WTC11 (cell line): ENCODE measurements around the gene LITAFD. TPM values are rescaled to one million over a fixed set of nuclear protein-coding genes. Genes with fewer than 3 reads are reported as not detected.
"Not testable (repeated sequence)": the region's sequence is repeated elsewhere in the genome, so short reads cannot be mapped to it uniquely, and the experiment has no call there.

Source experiments
- ATAC-seq: fragments of 200-7000 bp; cut with Tn5 transposase; 2 replicates; pipeline ENCODE4 v1.10.0; 2021; ENCODE audit warnings: mild to moderate bottlenecking, moderate library complexity
- CTCF ChIA-PET: fragments of 300-600 bp; sonication (Branson Sonifier 250); formaldehyde crosslinking; loops from one replicate; lab custom pipeline; 2021; ENCODE audit warnings: antibody characterized with exemption; lab: Charles Lee
- POLR2A ChIA-PET: fragments of 350-600 bp; sonication (Branson Sonifier 250); formaldehyde crosslinking; loops from one replicate; lab custom pipeline; 2021; ENCODE audit warnings: antibody characterized with exemption; lab: Charles Lee
- DNase-seq: peaks from one replicate; pipeline ENCODE4 v3.0.0; 2021; ENCODE audit warnings: low spot score
- H3K27ac Mint-ChIP-seq: 2 replicates; pipeline ENCODE4 v1.8.0; 2021; ENCODE audit warnings: mixed read lengths
- H3K27me3 Mint-ChIP-seq: 2 replicates; pipeline ENCODE4 v1.8.0; 2021; ENCODE audit warnings: low read depth, mild to moderate bottlenecking, moderate library complexity, mixed read lengths
- H3K36me3 Mint-ChIP-seq: 2 replicates; pipeline ENCODE4 v1.8.0; 2021; ENCODE audit warnings: mixed read lengths
- H3K4me1 Mint-ChIP-seq: 2 replicates; pipeline ENCODE4 v1.8.0; 2022; ENCODE audit warnings: mixed read lengths
- H3K4me3 Mint-ChIP-seq: 2 replicates; pipeline ENCODE4 v1.8.0; 2021; ENCODE audit warnings: mild to moderate bottlenecking, moderate library complexity, mixed read lengths
- H3K9me3 Mint-ChIP-seq: 2 replicates; pipeline ENCODE4 v1.8.0; 2021; ENCODE audit warnings: mixed read lengths
- ESRRA ChIP-seq: sonication (generic); formaldehyde crosslinking; IDR thresholded peaks from 2 replicates; pipeline ENCODE4 v1.8.1; 2022; ENCODE audit warnings: mild to moderate bottlenecking, missing genetic modification reagents, borderline replicate concordance
- FOXP1 ChIP-seq: sonication (generic); formaldehyde crosslinking; IDR thresholded peaks from 2 replicates; pipeline ENCODE4 v1.8.0; 2022; ENCODE audit warnings: missing genetic modification reagents, mild to moderate bottlenecking, moderate library complexity, borderline replicate concordance
- GRHL2 ChIP-seq: fragments of 250-450 bp; sonication (Bioruptor Pico); IDR thresholded peaks from 2 replicates; pipeline ENCODE4 v1.8.0; 2022; ENCODE audit warnings: mild to moderate bottlenecking, moderate library complexity; ENCODE audit not compliant: insufficient replicate concordance, severe bottlenecking
- GTF2I ChIP-seq: fragments of 250-450 bp; sonication (Bioruptor Pico); conservative IDR thresholded peaks from 2 replicates; pipeline ENCODE4 v1.4.0; 2021; ENCODE audit warnings: mild to moderate bottlenecking
- HMGA2 ChIP-seq: fragments of 250-450 bp; sonication (Bioruptor Pico); IDR thresholded peaks from 2 replicates; pipeline ENCODE4 v1.4.0; 2021; ENCODE audit warnings: mild to moderate bottlenecking, moderate library complexity
- KAT7 ChIP-seq: sonication (generic); formaldehyde crosslinking; IDR thresholded peaks from 2 replicates; pipeline ENCODE4 v1.8.1; 2023; ENCODE audit warnings: missing genetic modification reagents, mild to moderate bottlenecking, borderline replicate concordance
- MYBL2 ChIP-seq: sonication (generic); formaldehyde crosslinking; IDR thresholded peaks from 2 replicates; pipeline ENCODE4 v1.8.1; 2023; ENCODE audit warnings: mild to moderate bottlenecking, moderate library complexity, missing genetic modification reagents
- NFYB ChIP-seq: sonication (generic); formaldehyde crosslinking; conservative IDR thresholded peaks from 2 replicates; pipeline ENCODE4 v1.8.0; 2022; ENCODE audit warnings: low read depth, missing genetic modification reagents
- OVOL2 ChIP-seq: fragments of 250-450 bp; sonication (Bioruptor Pico); IDR thresholded peaks from 2 replicates; pipeline ENCODE4 v1.9.0; 2021; ENCODE audit warnings: mild to moderate bottlenecking, borderline replicate concordance
- RELA ChIP-seq: sonication (generic); formaldehyde crosslinking; IDR thresholded peaks from 2 replicates; pipeline ENCODE4 v1.8.1; 2022; ENCODE audit warnings: missing genetic modification reagents, mild to moderate bottlenecking, borderline replicate concordance
- SMAD4 ChIP-seq: sonication (generic); formaldehyde crosslinking; IDR thresholded peaks from 2 replicates; pipeline ENCODE4 v1.8.0; 2022; ENCODE audit warnings: mild to moderate bottlenecking, missing genetic modification reagents
- TP53 ChIP-seq: sonication (generic); formaldehyde crosslinking; IDR thresholded peaks from 2 replicates; pipeline ENCODE4 v1.8.1; 2023; ENCODE audit warnings: mild to moderate bottlenecking, missing genetic modification reagents
- ZMAT4 ChIP-seq: fragments of 250-450 bp; sonication (Bioruptor Pico); IDR thresholded peaks from 2 replicates; pipeline ENCODE4 v1.9.0; 2021; ENCODE audit warnings: mild to moderate bottlenecking
- ZNF138 ChIP-seq: sonication (generic); formaldehyde crosslinking; conservative IDR thresholded peaks from 2 replicates; pipeline ENCODE4 v1.8.1; 2022; ENCODE audit warnings: mild to moderate bottlenecking, moderate library complexity, missing genetic modification reagents
- ZNF396 ChIP-seq: fragments of 250-450 bp; sonication (Bioruptor Pico); IDR thresholded peaks from 2 replicates; pipeline ENCODE4 v1.8.0; 2021; ENCODE audit warnings: mild to moderate bottlenecking, moderate library complexity, borderline replicate concordance
- ZNF532 ChIP-seq: fragments of 250-450 bp; sonication (Bioruptor Pico); IDR thresholded peaks from 2 replicates; pipeline ENCODE4 v1.9.0; 2021; ENCODE audit warnings: mild to moderate bottlenecking, borderline replicate concordance
- ZNF671 ChIP-seq: fragments of 250-450 bp; sonication (Bioruptor Pico); IDR thresholded peaks from 2 replicates; pipeline ENCODE4 v1.8.0; 2021; ENCODE audit warnings: mild to moderate bottlenecking
- total RNA-seq: library from RNA; stranded (reverse); gene quantifications from 3 replicates; pipeline ENCODE4 v1.2.3, GENCODE V29; 2021
- TF ChIP-seq, protein P1 (sequence below): sonication (generic); formaldehyde crosslinking; IDR thresholded peaks from 2 replicates; pipeline ENCODE4 v1.8.0; 2023; ENCODE audit warnings: mild to moderate bottlenecking, missing genetic modification reagents

The LITAFD gene
- total RNA-seq, 1 experiment from 2014 or later: not detected

GRCh38 chr16:8874388-8874787 lies 7.8 kb upstream of the LITAFD start:
- no peaks in the 10 kb centered on the region for H3K9me3 Mint-ChIP-seq
- POLR2A ChIA-PET: interaction anchor here (0.7 kb wide), 1 partner anchor 41 kb away, joined by 4 read pairs; no protein-coding TSS in a partner anchor
- H3K36me3 Mint-ChIP-seq: no peaks in the 10 kb centered on the region
- H3K27ac Mint-ChIP-seq: no peak overlapping the region
- CTCF ChIA-PET: interaction anchor here (1.2 to 2.2 kb wide), 10 partner anchors 9 to 260 kb away, joined by 3 to 10 read pairs (median 6); no protein-coding TSS in a partner anchor
- no peaks in the 10 kb centered on the region for H3K27me3 Mint-ChIP-seq
- no peak for DNase-seq
- peaks cover 19% of the 10 kb centered on the region for H3K4me1 Mint-ChIP-seq
- TF ChIP-seq ESRRA (CRISPR knock-in tag) (no peak), SMAD4 (CRISPR knock-in tag) (no peak), FOXP1 (CRISPR knock-in tag) (no peak), ZNF396 (CRISPR knock-in tag) (no peak), MYBL2 (CRISPR knock-in tag) (no peak), GRHL2 (no peak), HMGA2 (CRISPR knock-in tag) (no peak), KAT7 (CRISPR knock-in tag) (no peak), ZNF138 (CRISPR knock-in tag) (no peak), ZMAT4 (CRISPR knock-in tag) (no peak)
- TF ChIP-seq, protein P1, sequence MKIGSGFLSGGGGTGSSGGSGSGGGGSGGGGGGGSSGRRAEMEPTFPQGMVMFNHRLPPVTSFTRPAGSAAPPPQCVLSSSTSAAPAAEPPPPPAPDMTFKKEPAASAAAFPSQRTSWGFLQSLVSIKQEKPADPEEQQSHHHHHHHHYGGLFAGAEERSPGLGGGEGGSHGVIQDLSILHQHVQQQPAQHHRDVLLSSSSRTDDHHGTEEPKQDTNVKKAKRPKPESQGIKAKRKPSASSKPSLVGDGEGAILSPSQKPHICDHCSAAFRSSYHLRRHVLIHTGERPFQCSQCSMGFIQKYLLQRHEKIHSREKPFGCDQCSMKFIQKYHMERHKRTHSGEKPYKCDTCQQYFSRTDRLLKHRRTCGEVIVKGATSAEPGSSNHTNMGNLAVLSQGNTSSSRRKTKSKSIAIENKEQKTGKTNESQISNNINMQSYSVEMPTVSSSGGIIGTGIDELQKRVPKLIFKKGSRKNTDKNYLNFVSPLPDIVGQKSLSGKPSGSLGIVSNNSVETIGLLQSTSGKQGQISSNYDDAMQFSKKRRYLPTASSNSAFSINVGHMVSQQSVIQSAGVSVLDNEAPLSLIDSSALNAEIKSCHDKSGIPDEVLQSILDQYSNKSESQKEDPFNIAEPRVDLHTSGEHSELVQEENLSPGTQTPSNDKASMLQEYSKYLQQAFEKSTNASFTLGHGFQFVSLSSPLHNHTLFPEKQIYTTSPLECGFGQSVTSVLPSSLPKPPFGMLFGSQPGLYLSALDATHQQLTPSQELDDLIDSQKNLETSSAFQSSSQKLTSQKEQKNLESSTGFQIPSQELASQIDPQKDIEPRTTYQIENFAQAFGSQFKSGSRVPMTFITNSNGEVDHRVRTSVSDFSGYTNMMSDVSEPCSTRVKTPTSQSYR: no peak
- TF ChIP-seq, all 79 proteins: peak for 0
- ATAC-seq: no peak
- H3K4me3 Mint-ChIP-seq: no peak overlapping the region

DNA sequence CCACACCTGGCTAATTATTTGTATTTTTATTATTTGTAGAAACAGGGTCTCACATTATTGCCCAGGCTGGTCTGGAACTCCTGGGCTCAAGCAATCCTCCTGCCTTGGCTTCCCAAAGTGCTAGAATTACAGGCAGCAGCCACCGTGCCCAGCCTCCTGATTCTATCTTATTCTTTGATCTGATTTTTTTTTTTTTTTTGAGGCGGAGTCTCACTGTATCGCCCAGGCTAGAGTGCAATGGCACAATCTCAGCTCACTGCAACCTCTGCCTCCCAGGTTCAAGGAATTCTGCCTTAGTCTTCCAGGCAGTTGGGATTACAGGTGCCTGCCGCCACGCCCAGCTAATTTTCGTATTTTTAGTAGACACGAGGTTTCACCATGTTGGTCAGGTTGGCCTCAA lies 6.8 kb upstream of the LITAFD start:
- H3K9me3 Mint-ChIP-seq, DNase-seq, H3K27ac Mint-ChIP-seq, POLR2A ChIA-PET, ATAC-seq, H3K36me3 Mint-ChIP-seq, H3K4me3 Mint-ChIP-seq, H3K27me3 Mint-ChIP-seq: not testable (repeated sequence)
- peaks cover 19% of the 10 kb centered on the region for H3K4me1 Mint-ChIP-seq
- CTCF ChIA-PET: interaction anchor here (2.1 to 2.2 kb wide), 2 partner anchors 10 kb away, joined by 9 to 10 read pairs; no protein-coding TSS in a partner anchor

DNA sequence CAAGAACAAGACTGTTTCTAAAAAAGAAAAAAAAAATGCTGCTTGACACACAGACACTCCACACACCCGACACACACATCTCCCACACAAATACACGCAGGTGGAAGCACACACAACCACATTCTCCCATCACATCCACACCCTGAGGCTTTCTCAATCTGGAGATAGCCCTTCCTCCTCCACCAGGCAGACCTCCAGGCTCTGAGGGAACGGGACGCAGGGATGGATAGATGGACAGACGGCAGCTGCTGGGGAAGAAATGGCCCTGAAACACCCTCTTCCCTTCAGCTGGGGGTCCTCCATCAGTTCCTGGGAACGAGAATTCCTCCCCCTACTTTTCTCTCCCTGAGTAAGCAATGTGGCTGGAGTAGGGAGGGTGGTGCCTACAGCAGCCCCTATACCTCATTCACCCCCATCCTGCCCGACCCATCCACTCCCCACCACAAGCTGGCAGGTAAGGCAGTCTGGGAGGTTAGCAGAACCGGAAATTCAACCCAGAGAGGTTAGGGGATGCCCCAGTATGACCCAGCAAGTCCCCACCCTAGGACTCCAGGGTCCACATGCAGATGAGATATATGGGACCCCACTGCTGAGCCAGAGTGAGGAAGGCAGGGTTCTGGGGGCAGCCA lies 4.1 kb upstream of the LITAFD start:
- ChIA-PET POLR2A (interaction anchor here (1.0 to 3.1 kb wide), 2 partner anchors 9 to 72 kb away, joined by 3 to 10 read pairs; partner anchors contain the start of gene CARHSP1), CTCF (interaction anchor here (0.6 to 4.1 kb wide), 6 partner anchors 8 to 268 kb away, joined by 3 to 58 read pairs (median 6); partner anchors contain the start of gene CARHSP1)
- Mint-ChIP-seq H3K4me1 (peaks cover 13% of the 10 kb centered on the region), H3K9me3 (no peaks in the 10 kb centered on the region), H3K4me3 (no peak overlapping the region), H3K27me3 (no peaks in the 10 kb centered on the region), H3K27ac (no peak overlapping the region), H3K36me3 (no peaks in the 10 kb centered on the region)
- TF ChIP-seq OVOL2 (CRISPR knock-in tag): no peak
- TF ChIP-seq RELA (CRISPR knock-in tag): no peak
- no peak for TF ChIP-seq ZNF532 (CRISPR knock-in tag)
- no peak for TF ChIP-seq GTF2I
- TF ChIP-seq TP53 (CRISPR knock-in tag): no peak
- TF ChIP-seq MYBL2 (CRISPR knock-in tag): no peak
- TF ChIP-seq ZNF671 (CRISPR knock-in tag): no peak
- TF ChIP-seq NFYB: no peak
- TF ChIP-seq, all 79 proteins: peak for 0
- DNase-seq (no peak), ATAC-seq (no peak; the same call in 1 of the 2 replicates)
